HG03139 (cell line): ENCODE measurements around the gene SATB1.
"Not testable (repeated sequence)": the region's sequence is repeated elsewhere in the genome, so short reads cannot be mapped to it uniquely, and the experiment has no call there.

Experiments
- ATAC-seq: cut with Tn5 transposase; IDR thresholded peaks from one replicate; pipeline ENCODE4 v1.9.1; 2021; ENCODE audit not compliant: unreplicated experiment

Gene SATB1

DNA sequence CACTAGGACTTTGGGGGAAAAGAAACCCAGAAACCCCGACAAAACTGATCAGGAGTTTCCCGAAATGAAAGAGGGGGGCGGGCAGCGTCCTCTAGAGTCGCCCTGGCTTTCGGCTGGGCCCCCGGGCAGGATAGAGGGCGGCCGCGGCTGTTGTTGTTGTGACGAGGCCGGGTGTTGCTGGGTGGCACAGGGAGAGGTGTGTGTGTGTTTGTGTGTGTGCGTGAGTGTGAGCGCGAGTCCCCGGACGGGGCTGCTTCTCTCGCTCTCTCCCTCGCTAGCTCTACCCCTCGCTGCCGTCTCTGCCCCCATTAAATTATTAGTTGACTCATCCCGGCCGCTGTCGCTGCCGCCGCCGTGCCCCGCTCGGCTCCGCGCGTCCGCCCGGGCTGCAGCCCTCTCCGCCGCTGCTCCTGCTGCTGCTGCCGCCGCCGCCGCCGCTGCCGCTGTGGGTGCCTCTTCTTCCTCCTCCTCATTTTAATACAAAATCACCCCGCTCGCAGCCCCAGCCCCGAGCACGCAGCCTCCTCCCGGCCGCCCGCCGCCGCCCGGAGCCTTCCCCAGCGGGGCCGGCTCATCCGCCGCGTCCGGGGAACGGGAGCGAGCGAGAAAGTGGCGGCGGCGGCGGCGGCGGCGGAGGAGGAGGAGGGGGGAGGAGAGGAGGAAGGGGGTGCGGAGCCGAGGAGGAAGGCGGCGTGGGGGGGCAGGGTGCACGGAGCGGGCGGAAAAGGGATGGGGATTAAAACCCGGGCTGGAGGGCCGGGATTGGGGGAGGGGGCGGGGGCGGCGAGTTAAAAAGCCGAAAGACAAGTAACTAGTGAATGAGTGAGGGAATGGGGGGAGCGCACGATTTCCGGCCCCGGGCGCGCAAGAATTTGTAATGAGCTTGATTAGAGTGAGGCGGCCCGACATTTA is at the start of gene SATB1:
SATB1 (minus strand) TSS at position 611 of the 912 bp plus-strand sequence. CDS start 4,372 bp downstream, outside the sequence.
- peak; percentile 42 for ATAC-seq

DNA sequence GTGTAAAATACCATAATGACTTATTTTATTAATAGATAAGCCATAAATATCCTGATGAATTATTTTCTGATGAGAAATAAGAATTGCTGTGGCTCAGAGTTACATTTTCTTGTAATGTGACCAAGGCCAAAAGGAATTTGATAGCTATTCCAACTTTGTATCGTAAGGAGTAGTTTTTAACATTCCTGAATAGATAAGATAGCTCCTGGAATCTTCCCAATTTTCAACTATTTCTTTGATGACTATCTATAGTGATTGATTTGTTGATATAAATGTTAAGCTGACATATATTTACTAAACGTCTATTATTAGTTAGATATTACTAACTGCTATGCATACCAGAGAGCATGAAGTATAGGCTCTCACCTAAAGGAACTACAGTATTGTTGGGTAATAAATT is 49.1 kb upstream of the SATB1 start:
- no peak for ATAC-seq

DNA sequence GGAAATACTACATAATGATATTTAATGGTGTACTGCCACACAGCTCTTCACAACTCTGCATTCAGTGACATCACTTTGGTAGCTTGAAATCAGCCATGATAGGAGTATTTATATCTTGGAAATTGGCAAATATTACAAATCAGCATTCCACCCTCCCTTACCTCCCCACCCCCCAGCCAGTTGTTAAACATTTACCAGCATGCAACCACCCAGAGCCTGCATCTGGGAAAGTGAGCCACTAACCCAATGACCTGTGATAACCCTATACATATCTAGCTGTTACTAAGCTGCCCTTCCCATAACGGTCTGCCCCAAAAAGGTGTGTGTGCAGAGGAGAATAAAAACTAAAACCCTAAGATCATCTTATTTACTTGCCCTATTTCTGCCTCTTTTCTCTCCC is 44.6 kb upstream of the SATB1 start:
- no peak for ATAC-seq

DNA sequence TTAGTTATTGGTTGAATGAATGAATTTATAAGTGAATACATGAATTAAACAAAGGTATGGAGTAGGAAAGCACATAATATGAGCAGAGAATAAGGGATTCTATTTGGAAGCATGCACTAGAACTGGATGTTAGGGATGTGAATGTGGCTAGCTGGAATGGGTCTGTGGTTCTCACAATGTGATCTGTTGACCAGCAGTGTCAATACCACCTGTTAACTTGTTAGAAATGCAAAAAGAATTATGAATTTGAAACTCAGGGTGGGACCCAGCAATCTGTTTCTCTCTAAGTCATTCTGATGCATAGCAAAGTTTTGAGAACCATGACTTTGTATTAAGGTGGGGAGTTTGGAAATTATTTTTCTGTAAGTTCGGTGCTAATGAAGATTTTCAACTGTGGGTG is 41.0 kb upstream of the SATB1 start:
- no peak for ATAC-seq

DNA sequence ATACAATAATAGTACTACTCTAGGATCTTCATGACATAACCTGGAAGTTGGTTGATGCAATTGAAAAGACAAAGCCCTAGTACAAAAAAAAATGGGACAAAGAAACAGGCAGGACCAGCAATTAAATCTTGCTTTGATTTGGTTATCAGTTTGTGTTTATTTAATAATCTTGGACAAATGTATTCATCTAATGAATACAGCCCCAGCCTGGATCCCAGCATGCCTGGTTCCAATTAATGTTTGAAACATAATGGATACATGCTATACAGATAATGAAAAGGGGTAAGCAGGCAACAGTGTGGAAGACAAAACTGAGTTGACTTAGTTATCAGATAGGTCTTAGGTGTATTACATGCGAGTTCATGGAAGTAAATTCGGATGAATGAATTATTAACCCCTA is 29.6 kb upstream of the SATB1 start:
- no peak for ATAC-seq

DNA sequence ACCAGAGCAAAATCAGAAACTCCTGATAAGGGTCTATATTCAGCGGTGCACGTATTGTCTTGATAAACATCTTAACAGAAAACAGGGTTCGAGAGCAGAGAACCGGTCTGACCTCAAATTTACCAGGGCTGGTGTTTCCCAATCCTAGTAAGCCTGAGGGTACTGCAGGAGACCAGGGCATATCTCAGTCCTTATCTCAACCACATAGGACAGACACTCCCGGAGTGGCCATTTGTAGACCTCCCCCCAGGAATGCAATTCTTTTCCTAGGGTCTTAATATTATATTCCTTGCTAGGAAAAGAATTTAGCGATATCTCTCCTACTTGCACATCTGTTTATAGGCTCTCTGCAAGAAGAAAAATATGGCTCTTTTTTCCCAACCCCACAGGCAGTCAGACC is 24.5 kb upstream of the SATB1 start:
- not testable (repeated sequence) for ATAC-seq

DNA sequence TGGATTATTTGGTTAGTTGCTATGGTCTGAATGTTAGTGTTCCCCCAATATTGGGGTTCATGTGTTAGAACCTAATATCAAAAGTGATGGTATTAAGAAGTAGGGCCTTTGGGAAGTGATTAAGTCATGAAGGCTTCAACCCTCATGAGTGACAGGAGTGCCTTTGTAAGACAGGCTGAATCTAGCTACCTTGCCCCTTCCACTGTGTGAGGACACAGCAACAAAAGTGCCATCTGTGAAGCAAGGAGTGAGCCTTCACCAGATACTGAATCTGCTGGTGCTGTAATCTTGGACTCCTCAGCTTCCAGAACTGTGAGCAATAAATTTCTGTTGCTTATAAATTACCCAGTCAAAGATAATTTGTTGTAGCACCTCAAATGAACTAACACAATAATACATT is 22.6 kb upstream of the SATB1 start:
- ATAC-seq: no peak

DNA sequence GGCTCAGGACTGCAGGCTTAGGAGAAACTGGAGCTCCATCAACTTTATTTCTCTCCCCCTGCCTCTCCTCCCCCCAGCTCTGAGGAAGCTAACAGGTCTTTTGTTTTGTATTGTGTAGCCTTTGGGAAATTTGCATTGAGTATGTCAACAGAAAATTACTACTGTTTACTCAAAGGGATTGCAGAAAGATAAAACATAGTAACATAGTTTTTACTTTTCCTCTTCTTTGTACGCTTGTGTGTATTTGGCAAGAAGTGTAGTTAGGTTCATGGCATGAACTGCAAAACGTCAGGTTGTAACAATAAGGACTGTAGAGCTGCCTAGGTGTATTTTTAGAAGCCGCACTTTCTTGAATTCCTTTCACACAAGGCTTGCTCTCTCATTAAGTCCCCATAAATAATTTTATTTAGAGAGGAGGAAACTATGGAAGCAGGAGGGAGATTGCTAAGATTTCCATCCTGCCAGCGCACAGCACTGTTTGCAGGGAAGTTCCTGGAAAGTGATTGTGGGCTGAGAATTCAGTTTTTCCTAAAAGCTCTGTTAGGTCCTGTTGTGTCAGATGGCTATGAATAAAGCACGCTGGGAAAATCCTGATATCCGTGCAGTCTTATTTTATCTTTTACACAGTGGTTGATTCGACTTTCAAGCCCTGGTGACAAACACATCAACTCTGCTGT is 21.1 kb upstream of the SATB1 start:
- ATAC-seq: no peak

DNA sequence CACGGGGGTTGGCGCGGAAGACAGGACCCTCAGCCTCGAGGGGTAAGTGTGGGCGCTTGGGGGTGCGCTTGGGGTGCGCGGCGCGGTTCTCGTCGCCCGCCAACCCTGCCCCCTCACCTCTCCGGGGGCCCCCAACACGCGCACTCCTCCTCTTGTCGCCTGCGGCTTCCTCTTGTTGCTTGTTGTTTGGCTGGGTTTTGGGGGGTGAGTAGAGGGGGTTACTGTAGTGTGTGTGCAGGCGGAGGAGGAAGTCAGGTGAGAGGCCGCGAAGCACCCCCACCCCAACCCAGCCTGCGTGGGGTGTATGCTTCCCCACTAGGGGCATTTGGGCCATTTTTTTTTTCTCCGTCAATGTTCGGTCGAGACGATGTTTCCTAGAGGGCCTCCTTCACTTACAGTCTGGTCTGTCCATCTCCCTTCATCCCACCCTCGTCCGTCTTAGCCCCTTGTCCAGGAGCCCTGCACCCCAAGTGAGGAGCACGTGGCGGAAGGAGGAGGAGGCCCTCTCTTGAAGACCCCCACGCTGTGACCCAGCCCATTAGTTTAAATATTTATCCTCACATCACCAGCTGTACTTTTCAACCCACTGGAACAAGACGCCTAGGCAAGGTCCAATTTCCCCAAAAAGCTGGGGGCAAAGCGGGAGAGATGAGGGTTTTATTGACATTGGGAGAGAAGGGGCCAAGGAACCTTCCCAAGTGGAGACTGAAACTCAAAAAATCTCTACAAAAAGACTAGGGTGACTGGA is 20.4 kb upstream of the SATB1 start:
- ATAC-seq: peak; percentile 20

DNA sequence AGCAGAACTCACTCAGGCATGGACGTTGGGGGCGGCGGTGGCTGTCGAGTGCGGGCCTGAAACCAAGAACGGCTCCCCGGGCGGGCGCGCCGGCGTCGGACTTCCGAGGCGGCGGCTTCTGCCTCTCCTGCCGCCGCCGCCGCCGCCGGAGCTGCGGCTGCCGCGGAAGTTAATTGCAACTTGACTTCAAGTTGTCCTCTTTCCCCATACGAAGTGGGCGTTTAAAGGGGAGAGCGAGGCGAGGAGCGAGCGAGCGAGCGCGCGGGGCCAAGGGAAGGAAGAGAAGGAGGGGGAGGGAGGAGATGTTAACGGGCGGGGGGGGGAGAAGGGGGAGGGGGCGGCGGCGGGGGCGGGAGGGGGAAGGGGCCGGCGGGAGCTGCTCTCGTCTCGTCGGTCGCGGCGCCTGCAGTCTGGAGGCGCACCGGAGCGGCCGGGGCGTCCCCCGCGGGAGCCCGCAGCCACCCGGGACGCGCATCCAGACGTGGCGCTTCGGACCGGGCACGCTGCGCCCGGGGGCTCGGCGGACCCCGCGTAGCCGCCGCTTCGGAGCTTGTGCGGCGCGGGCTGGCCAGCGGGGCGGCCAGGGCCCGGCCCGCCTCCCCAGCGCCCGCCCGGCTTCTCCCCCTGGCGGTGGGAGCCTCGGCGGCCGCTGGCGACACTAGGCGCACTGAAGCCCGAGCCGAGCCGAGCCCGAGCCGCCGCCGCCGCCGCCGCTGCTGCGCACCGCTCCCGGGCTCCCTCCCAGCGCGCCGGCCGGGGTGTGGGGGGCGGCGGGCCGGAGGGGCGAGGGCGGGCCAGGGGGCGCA is 19.7 kb upstream of the SATB1 start:
- peak; percentile 89 for ATAC-seq

DNA sequence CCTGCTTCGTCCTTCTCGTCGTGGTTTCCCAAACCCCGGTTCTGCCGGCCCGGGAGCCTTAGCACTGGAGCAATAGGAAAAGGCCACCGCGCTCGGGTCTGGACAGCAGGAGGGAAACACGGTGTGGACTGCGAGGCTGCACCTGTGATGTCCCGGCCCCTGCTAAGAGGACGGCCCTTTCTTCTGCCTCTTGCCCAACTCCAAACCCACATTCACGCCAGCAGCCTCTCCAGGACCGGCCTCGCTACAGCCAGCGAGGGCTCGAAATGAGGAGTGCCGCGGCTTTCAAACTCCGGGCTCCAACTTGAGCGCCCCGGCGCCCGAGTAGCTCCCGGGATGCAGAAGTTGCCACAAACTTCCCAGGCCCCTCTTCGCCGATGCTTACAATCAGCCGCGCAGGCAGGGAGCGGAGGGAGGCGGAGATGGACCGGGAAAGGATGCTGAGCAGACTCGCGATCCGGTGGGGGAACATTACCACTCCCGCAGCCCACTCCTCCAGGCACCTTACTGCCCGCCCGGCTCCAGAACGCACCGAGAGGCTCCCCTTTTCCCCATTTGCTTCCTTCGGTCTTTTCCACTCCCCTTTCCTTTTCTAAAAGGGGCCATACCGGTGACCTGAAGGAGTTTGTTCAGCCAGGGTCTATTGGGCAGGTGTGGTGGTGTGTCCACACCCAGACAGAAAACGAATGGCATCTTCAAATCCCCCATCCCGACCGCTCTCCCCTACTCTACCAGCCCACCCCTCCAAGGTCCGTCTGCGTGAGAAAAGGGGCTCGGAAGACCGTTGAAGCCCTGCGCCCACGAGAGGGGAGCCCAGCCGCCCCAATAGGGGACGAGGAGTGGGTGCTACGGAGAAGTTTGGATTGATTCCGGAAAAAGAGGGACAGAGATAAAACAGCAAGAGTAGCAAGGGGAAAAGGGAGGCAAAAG is 18.8 kb upstream of the SATB1 start:
- ATAC-seq: no peak

DNA sequence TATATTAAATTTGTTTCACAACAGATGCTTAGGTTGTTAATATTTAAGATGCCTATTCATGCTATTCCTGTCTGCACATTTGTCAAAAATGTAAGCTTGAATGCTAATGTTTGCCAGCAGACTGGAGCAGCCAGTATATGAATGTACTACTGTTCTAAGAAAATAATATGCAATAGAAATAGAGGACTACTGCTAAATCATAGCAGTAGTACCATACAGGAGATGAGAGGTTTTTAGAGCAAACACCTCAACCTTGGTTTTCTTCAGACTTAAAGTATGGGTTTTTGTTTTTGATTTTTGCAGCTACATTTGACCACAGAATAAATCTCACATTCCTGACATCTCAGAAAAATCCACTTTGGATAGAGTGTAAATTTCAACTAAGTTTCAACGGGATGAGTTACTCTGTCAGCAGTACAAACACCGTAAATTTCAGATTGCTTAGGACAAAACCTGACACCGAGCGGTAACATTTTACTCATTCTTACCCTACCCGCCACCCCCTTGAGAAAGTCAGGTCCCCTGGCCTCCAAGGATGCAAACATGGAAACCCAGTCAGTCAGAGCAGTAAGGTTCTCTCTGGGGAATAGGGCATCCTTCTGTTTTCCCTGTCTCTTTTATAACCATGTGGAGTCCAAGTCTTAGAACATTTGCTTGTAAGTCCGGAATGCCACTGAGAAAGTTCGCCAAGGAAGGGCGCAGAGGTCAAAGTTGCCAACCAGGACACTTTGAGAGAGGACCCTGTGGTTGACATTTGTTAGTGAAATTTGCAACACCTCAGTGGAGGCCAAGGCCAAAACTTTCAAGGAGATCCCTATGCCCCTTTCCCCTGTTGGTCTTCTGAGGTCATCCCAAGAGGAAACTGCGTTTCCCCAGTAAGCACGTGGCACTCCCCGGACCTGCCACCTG is 17.9 kb upstream of the SATB1 start:
- ATAC-seq: no peak

DNA sequence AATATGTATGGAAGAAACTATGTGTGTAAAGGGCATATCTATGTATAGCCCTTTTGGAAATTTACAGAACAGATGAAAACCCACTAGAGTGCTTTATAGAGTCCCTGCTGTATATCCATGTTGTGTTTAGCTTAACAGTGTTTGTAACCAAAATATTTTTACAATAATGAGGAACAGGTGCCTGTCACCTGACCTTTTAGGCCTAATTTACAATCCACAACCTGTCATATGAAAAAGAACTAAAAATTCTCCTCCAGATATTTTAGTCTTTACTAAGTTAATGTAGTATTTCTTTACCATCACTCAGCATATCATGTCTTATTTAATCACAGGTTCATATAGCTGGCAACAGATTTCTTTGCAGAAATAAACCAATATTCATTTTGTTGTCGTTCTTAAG is 16.4 kb upstream of the SATB1 start:
- ATAC-seq: no peak

DNA sequence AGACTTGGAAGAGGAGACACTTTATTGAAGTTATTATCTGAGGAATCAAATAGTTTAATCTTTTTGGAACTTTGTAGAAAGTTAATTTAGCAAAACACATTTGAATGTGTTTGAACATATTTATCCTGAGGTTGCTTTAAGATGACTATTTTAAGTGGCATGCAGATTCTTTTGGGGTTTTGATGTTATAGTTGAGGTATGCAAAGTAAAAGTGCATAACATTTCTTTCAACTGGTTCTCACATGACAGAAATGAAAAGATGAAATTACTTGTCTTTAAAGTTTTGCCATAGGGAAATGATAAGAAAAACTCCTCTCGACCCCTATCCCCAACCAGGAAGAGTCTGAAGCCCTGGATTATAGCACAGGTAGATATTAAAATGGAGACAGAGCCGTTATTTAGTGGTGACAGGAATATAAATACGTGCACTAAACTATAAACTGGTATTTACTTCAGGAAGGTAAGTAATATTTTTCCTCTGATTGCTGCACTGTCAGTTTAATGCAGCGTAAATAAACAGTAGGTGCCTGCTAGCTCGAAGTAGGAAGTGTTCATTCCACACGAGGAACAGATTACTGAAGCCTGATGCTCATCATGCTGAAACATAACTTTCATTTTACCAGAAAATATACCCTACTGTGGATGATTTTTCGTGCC is 15.1 kb upstream of the SATB1 start:
- no peak for ATAC-seq

DNA sequence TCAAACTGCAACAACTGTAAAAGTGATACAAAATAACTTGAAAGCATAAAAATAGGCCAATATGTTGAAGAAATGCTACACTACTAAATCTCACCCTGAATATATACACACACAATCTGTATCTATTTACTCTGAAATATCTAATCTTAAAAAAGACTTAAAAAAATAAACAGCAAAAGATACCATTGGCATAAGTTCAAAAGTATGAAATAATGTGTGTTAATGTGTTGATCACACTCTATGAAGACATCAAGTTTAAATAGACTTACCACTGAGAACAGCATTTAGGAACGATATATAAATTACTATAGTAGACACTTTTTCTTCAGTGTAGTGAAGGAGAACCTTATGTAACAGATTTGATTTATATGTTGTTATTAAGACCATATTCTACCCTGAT is 14.1 kb upstream of the SATB1 start:
- no peak for ATAC-seq

DNA sequence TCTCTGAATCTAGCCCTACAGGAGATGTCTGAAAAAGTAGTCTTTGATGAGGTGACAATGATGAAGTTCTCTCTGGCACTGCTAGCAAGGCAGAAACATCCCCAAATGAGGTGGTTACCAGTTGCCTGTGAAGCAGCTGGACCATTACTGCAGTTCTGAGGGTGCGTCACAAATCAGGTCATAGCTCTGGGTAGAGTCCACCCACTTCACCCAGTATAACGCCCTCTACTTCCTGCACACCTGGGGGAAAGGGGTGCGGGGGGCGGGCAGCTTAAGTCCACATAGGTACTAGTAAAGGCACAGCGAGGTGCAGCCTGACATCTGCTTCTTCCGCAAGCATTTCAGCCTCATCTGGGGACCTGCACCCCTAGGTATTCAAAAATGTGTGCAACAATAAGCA is 13.4 kb upstream of the SATB1 start:
- no peak for ATAC-seq

DNA sequence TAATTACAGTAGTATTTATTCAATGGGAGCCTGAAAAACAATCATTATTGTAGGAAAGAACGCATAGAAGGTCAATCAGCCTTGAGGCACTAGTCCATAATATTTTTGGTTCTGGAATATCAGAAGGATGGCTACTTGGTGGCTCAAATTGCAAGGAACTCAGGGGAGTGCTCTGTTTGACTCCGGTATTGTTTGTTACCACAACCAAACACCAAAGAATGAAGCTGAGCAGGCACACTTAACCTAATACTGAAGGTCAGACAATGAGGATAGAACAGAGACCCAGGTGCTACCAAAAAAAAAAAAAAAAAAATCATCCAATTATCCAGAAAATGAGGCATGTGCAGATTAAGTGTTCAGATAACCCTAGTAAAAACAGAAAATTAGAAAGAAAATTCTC is 11.1 kb upstream of the SATB1 start:
- no peak for ATAC-seq

DNA sequence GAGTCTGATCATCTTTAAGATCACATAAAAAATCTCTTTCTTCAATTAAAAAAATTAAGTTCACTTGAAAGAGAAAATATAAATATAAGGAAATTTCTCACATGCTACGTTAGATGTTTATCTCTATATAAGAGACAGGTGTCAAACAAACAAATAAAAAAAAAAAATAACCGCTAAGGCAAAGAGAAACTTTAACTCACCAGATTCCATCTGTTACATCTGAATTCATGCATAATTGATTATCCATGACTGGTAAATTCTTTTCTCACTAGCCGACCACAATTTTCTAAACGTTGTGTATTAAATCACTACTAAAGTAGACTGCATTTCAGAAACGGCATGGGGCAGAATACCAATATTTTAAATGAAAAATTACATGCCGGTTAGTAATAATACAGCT is 9.6 kb upstream of the SATB1 start:
- no peak for ATAC-seq
